ENCODE data around the gene IGFBP4. TPM values are rescaled to one million over a fixed set of nuclear protein-coding genes. Genes with fewer than 3 reads are reported as not detected.
A peak's percentile ranks its signal among the peaks of the same experiment; 100 is the strongest.

IGFBP4 gene
- total and polyA plus RNA-seq, 2 of the 13 experiments (the other 11 are each of a cell fraction or from before 2014, with no cell fraction given), result 4.1 to 49.0 TPM

DNA sequence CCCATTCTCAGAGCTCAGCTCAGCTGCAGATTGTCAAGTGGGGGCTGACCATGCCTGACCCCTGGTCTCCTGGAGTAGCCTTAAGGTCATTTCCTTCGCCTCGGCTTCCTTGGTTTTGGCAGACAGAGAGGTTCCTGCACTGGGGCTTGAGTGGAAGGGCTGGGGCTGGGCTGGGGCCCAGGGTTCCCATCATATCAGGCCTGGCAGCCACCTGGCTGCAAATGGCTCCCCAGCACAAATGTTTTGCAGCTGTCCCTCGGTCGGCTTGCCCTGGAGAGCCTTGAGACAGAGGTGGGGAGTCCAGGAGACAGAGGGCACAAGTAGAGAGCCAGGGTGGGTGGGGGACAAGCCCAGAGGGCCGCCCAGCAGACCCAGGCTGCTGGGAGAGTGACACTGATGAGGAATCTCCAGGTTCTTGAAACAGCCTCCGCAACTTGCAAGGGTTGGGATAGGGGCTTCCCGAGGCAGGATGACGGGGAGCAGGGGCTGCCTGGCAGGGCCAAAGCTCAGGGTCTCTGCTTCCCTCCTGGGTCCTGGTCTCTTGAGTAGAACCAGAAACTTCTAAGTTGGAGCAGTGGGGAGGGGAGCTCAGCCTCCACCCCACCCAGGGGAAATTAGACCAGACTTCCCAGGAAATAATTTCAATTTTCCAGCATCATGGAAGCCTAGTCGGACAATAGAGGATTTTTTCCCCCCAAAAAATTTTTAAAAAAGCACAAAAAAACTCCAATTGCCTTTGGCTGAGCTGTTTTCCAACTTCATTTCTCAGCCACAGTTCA is 19.3 kb downstream of the IGFBP4 start (continued):
- TF ChIP-seq NFAT5 (CRISPR knock-in tag; IDR thresholded peaks at IDR 0.05) (no peak), TAF15 (IDR thresholded peaks at IDR 0.05; ENCODE audit: low read depth, low read length, poor library complexity, severe bottlenecking) (no peak), ZNF660 (CRISPR knock-in tag; IDR thresholded peaks at IDR 0.05; ENCODE audit: borderline replicate concordance, low read depth) (no peak), NFE2 (CRISPR knock-in tag; IDR thresholded peaks at IDR 0.05) (no peak), EP300 (IDR thresholded peaks at IDR 0.05; ENCODE audit: low read depth in 2 of 2, low read length in 2 of 2) (no peak), EP300 (CRISPR knock-in tag; IDR thresholded peaks at IDR 0.05; ENCODE audit: borderline replicate concordance) (no peak), ZNF780A (CRISPR knock-in tag; IDR thresholded peaks at IDR 0.05) (no peak), YEATS4 (CRISPR knock-in tag; IDR thresholded peaks at IDR 0.05; ENCODE audit: borderline replicate concordance) (no peak), THAP7 (CRISPR knock-in tag; IDR thresholded peaks at IDR 0.05) (0 out of 2 replicates have a peak, but pooled peaks have one; percentile 17), GPN1 (CRISPR knock-in tag; IDR thresholded peaks at IDR 0.05; ENCODE audit: borderline replicate concordance) (no peak), ZNF431 (CRISPR knock-in tag; IDR thresholded peaks at IDR 0.05; ENCODE audit: borderline replicate concordance, low read depth) (no peak), MXD1 (CRISPR knock-in tag; IDR thresholded peaks at IDR 0.05) (0 out of 2 replicates have a peak, but pooled peaks have one; percentile 47), TCF12 (IDR thresholded peaks at IDR 0.05) (no peak), TCF12 (CRISPR knock-in tag; IDR thresholded peaks at IDR 0.05) (peak; percentile 62; the same call in 1 of the 2 replicates), ZNF30 (CRISPR knock-in tag; IDR thresholded peaks at IDR 0.05) (no peak), ZNF883 (CRISPR knock-in tag; IDR thresholded peaks at IDR 0.05; ENCODE audit: not compliant biosample characterization) (peak; percentile 51), NR1H2 (CRISPR knock-in tag; IDR thresholded peaks at IDR 0.05; ENCODE audit: borderline replicate concordance, low read depth) (no peak)
- TF ChIP-seq, protein P1, sequence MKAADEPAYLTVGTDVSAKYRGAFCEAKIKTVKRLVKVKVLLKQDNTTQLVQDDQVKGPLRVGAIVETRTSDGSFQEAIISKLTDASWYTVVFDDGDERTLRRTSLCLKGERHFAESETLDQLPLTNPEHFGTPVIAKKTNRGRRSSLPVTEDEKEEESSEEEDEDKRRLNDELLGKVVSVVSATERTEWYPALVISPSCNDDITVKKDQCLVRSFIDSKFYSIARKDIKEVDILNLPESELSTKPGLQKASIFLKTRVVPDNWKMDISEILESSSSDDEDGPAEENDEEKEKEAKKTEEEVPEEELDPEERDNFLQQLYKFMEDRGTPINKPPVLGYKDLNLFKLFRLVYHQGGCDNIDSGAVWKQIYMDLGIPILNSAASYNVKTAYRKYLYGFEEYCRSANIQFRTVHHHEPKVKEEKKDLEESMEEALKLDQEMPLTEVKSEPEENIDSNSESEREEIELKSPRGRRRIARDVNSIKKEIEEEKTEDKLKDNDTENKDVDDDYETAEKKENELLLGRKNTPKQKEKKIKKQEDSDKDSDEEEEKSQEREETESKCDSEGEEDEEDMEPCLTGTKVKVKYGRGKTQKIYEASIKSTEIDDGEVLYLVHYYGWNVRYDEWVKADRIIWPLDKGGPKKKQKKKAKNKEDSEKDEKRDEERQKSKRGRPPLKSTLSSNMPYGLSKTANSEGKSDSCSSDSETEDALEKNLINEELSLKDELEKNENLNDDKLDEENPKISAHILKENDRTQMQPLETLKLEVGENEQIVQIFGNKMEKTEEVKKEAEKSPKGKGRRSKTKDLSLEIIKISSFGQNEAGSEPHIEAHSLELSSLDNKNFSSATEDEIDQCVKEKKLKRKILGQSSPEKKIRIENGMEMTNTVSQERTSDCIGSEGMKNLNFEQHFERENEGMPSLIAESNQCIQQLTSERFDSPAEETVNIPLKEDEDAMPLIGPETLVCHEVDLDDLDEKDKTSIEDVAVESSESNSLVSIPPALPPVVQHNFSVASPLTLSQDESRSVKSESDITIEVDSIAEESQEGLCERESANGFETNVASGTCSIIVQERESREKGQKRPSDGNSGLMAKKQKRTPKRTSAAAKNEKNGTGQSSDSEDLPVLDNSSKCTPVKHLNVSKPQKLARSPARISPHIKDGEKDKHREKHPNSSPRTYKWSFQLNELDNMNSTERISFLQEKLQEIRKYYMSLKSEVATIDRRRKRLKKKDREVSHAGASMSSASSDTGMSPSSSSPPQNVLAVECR (CRISPR knock-in tag; IDR thresholded peaks at IDR 0.05; ENCODE audit: borderline replicate concordance), result 0 out of 2 replicates have a peak, but pooled peaks have one; percentile 14

All from HepG2 (cell line).